IPS-18c (cell line): ENCODE data around the gene C1orf52.
"Not testable (repeated sequence)": the region's sequence is repeated elsewhere in the genome, so short reads cannot be mapped to it uniquely, and the experiment has no call there.

Experiments
- H3K4me3 ChIP-seq: 2 replicates; pipeline ENCODE4 v1.7.0; 2013; ENCODE audit warnings: low read depth, mild to moderate bottlenecking, low read length, moderate library complexity; ENCODE audit not compliant: insufficient read depth
- H3K9me3 ChIP-seq: one replicate; pipeline ENCODE4 v1.6.1; 2013; ENCODE audit warnings: mild to moderate bottlenecking, low read length, moderate library complexity; ENCODE audit not compliant: control insufficient read depth, insufficient read depth

Gene C1orf52

GRCh38 chr1:85249042-85249441 lies 10.4 kb downstream of the C1orf52 start:
- not testable (repeated sequence) for H3K9me3 ChIP-seq, H3K4me3 ChIP-seq

- peaks cover 4% of the 10 kb centered on the region for H3K9me3 ChIP-seq
- no peak overlapping the region for H3K4me3 ChIP-seq
These were observed 13.6 kb downstream of the C1orf52 start for GRCh38 chr1:85245891-85246290.

- Histone ChIP-seq H3K9me3 (peaks cover 4% of the 10 kb centered on the region), H3K4me3 (no peak overlapping the region)
These were observed 14.0 kb downstream of the C1orf52 start for GRCh38 chr1:85245456-85245855.

- no peak overlapping the region for H3K4me3 ChIP-seq
- H3K9me3 ChIP-seq: peaks cover 4% of the 10 kb centered on the region
These were observed 15.0 kb downstream of the C1orf52 start for GRCh38 chr1:85244271-85245061.

DNA sequence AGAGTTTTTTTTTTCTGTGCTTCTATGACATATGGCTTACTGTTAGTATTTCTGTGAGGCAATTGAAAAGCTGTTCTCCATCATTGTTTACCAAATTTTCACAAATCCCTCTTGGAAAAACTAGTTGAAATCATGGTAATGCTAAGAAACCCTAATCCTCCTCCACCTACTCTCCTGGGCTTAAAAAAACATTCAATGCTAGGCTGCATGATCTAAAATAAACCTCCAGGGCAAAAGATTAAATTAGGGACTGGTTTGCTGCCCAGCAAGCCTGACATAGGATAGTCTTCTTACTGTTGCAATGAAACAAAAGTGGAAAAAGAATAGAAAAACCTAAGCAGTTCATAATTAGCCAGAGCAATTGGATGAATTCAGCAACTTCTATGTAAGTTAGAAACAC lies 16.1 kb downstream of the C1orf52 start:
- no peak overlapping the region for H3K4me3 ChIP-seq
- no peaks in the 10 kb centered on the region for H3K9me3 ChIP-seq

- Histone ChIP-seq H3K4me3 (no peak overlapping the region), H3K9me3 (no peaks in the 10 kb centered on the region)
These were observed 18.8 kb downstream of the C1orf52 start for GRCh38 chr1:85240643-85241042.

- H3K4me3 ChIP-seq: no peak overlapping the region
- H3K9me3 ChIP-seq: no peaks in the 10 kb centered on the region
These were observed 19.3 kb downstream of the C1orf52 start for GRCh38 chr1:85240174-85240601.

GRCh38 chr1:85237613-85238012 lies 21.8 kb downstream of the C1orf52 start:
- no peaks in the 10 kb centered on the region for H3K9me3 ChIP-seq

GRCh38 chr1:85230305-85230977 lies 29.0 kb downstream of the C1orf52 start:
- no peaks in the 10 kb centered on the region for H3K9me3 ChIP-seq
- no peak overlapping the region for H3K4me3 ChIP-seq

More at GRCh38 chr1:85237613-85238012, 21.8 kb downstream of the C1orf52 start:
- H3K4me3 ChIP-seq: no peak overlapping the region

- H3K4me3 ChIP-seq: no peak overlapping the region
- H3K9me3 ChIP-seq: no peaks in the 10 kb centered on the region
These were observed 29.8 kb downstream of the C1orf52 start for GRCh38 chr1:85229574-85230097.

GRCh38 chr1:85228972-85229371 lies 30.5 kb downstream of the C1orf52 start:
- Histone ChIP-seq H3K4me3 (no peak overlapping the region), H3K9me3 (no peaks in the 10 kb centered on the region)

GRCh38 chr1:85225624-85226380 lies 33.7 kb downstream of the C1orf52 start:
- no peaks in the 10 kb centered on the region for H3K9me3 ChIP-seq
- H3K4me3 ChIP-seq: no peak overlapping the region

GRCh38 chr1:85224734-85225623 lies 34.5 kb downstream of the C1orf52 start:
- Histone ChIP-seq H3K4me3 (no peak overlapping the region), H3K9me3 (no peaks in the 10 kb centered on the region)

- Histone ChIP-seq H3K9me3 (no peaks in the 10 kb centered on the region), H3K4me3 (no peak overlapping the region)
These were observed 35.2 kb downstream of the C1orf52 start for GRCh38 chr1:85224295-85224694.

DNA sequence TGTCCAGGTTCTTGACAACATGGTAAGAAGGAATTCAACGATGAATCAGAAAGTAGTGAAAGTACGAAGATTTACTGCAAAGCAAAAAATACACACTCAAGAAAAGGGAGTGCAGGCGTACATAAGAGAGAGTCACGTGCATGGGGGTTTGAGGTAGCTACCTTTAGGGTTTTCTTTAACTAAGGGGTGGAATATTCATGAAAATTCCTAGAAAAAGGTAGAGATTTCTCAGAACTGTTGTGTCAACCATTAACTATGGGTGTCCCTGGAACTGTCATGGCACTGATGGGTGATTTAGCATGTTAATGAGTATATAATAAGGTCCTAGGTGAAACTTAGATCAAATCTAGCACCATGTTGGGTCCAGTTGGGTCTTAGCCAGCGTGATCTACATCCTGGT lies 36.1 kb downstream of the C1orf52 start:
- H3K4me3 ChIP-seq: no peak overlapping the region
- no peaks in the 10 kb centered on the region for H3K9me3 ChIP-seq

- Histone ChIP-seq H3K4me3 (no peak overlapping the region), H3K9me3 (no peaks in the 10 kb centered on the region)
These were observed 38.7 kb downstream of the C1orf52 start for GRCh38 chr1:85220756-85221201.
